SU-DHL-6 (cell line): Measurements from ENCODE around the gene TMED10.

ENCODE experiments used
- EZH2phosphoT487 ChIP-seq: fragments of 200-600 bp; sonication (generic), shearing (Covaris generic); conservative IDR thresholded peaks from 2 replicates; pipeline ENCODE4 v1.6.1; 2018; ENCODE audit warnings: mild to moderate bottlenecking, antibody characterized with exemption, low read length, moderate library complexity, mixed read lengths
- TF ChIP-seq, protein P1 (sequence below): fragments of 200-600 bp; sonication (generic); IDR thresholded peaks from one replicate; pipeline ENCODE4 v1.5.1; 2017; ENCODE audit warnings: antibody characterized with exemption, mild to moderate bottlenecking, low read length, moderate library complexity; ENCODE audit not compliant: insufficient read depth, poor library complexity, severe bottlenecking

DNA sequence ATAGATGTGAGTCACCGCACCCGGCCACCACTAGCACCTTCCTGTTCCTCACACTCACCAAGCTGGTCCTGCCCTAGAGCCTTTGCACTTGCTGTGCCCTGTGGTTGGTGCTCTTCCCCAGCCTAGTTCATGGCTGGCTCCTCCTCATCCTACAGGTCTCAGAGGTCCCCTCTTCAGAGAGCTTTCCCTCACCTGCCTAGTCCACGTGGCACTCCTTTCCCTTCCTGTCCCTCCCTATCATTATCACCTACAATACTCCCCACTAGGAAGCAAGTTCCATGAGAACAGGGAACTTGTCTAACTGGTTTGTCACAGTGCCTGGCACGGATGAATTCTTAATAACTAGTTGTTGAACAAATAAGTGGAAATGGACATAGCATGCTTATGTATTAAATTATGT is 24.0 kb upstream of the TMED10 start:
- TF ChIP-seq, protein P1, sequence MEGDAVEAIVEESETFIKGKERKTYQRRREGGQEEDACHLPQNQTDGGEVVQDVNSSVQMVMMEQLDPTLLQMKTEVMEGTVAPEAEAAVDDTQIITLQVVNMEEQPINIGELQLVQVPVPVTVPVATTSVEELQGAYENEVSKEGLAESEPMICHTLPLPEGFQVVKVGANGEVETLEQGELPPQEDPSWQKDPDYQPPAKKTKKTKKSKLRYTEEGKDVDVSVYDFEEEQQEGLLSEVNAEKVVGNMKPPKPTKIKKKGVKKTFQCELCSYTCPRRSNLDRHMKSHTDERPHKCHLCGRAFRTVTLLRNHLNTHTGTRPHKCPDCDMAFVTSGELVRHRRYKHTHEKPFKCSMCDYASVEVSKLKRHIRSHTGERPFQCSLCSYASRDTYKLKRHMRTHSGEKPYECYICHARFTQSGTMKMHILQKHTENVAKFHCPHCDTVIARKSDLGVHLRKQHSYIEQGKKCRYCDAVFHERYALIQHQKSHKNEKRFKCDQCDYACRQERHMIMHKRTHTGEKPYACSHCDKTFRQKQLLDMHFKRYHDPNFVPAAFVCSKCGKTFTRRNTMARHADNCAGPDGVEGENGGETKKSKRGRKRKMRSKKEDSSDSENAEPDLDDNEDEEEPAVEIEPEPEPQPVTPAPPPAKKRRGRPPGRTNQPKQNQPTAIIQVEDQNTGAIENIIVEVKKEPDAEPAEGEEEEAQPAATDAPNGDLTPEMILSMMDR = no peak
- TF ChIP-seq EZH2phosphoT487 = no peak
